Measurements from ENCODE around the gene IGF2.

GRCh38 chr11:2103668-2104523, 35.3 kb downstream of the IGF2 start:
- TF ChIP-seq JUND (IDR thresholded peaks at IDR 0.05; ENCODE audit: low read length) (no peak), POU5F1 (IDR thresholded peaks at IDR 0.05; ENCODE audit: low read depth, low read length) (no peak), CTCF (IDR thresholded peaks at IDR 0.05; ENCODE audit: control extremely low read depth in 1 of 3, insufficient read depth in 1 of 3, low read depth in 1 of 3, low read length in 3 of 3) (no peak), MAFK (IDR thresholded peaks at IDR 0.05; ENCODE audit: low read depth, low read length) (no peak), RAD21 (IDR thresholded peaks at IDR 0.05 in 1 of 2, conservative IDR thresholded peaks at IDR 0.05 in 1 of 2; ENCODE audit: low read depth in 2 of 2, low read length in 2 of 2) (no peak), POLR2AphosphoS5 (IDR thresholded peaks at IDR 0.05; ENCODE audit: low read depth, low read length) (no peak), EP300 (IDR thresholded peaks at IDR 0.05; ENCODE audit: borderline replicate concordance in 1 of 2, low read depth in 2 of 2, low read length in 2 of 2) (no peak), KDM5A (IDR thresholded peaks at IDR 0.05; ENCODE audit: low read length) (no peak), RNF2 (IDR thresholded peaks at IDR 0.05; ENCODE audit: borderline replicate concordance, low read depth, low read length, missing control alignments, poor library complexity, severe bottlenecking) (no peak), ASH2L (IDR thresholded peaks at IDR 0.05; ENCODE audit: low read length) (no peak)

Data from H1 (cell line).